Activated CD8-positive, alpha-beta T cell treated with anti-CD3 and anti-CD28 coated beads, Interleukin-2, amount 10 ng/mL, durations not matched to agents 7 days and 5 days (primary cell): Measurements from ENCODE around the gene HGF. TPM values are rescaled to one million over a fixed set of nuclear protein-coding genes. Genes with fewer than 3 reads are reported as not detected.

Experiments used
- ATAC-seq: fragments of 150-1000 bp; cut with Tn5 transposase; one replicate; pipeline ENCODE4 v1.10.0; 2021; ENCODE audit warnings: moderate library complexity
- CTCF ChIA-PET: fragments of 350-600 bp; sonication (Branson Sonifier 250); formaldehyde crosslinking; loops from one replicate; lab custom pipeline; 2021; ENCODE audit warnings: antibody characterized with exemption; lab: Charles Lee
- POLR2A ChIA-PET: fragments of 350-600 bp; sonication (Branson Sonifier 250); formaldehyde crosslinking; loops from one replicate; lab custom pipeline; 2021; ENCODE audit warnings: antibody characterized with exemption; lab: Charles Lee
- DNase-seq: peaks from one replicate; pipeline ENCODE4 v3.0.0-alpha.2; 2020
- H3K27ac Mint-ChIP-seq: one replicate; pipeline ENCODE4 v1.8.0; 2021; ENCODE audit warnings: mild to moderate bottlenecking, mixed read lengths
- H3K27me3 Mint-ChIP-seq: one replicate; pipeline ENCODE4 v1.8.0; 2021; ENCODE audit warnings: low read depth, mixed read lengths
- H3K36me3 Mint-ChIP-seq: one replicate; pipeline ENCODE4 v1.8.0; 2021; ENCODE audit warnings: low read depth, mixed read lengths
- H3K4me1 Mint-ChIP-seq: one replicate; pipeline ENCODE4 v1.8.0; 2021; ENCODE audit warnings: low read depth, mixed read lengths
- H3K4me3 Mint-ChIP-seq: one replicate; pipeline ENCODE4 v1.8.0; 2021; ENCODE audit warnings: mild to moderate bottlenecking, mixed read lengths
- H3K9me3 Mint-ChIP-seq: one replicate; pipeline ENCODE4 v1.8.0; 2022; ENCODE audit warnings: mixed read lengths; ENCODE audit not compliant: insufficient read depth
- total RNA-seq, 2 experiments: library from RNA; stranded (reverse); gene quantifications; one replicate each; pipeline ENCODE4 v1.2.3, GENCODE V29; 2021

HGF gene
- total RNA-seq, 2 experiments from 2014 or later: not detected

- Mint-ChIP-seq H3K4me1 (no peaks in the 10 kb centered on the region), H3K4me3 (no peak overlapping the region), H3K9me3 (no peaks in the 10 kb centered on the region), H3K36me3 (no peaks in the 10 kb centered on the region), H3K27ac (no peak overlapping the region), H3K27me3 (no peaks in the 10 kb centered on the region)
- ChIA-PET POLR2A (no interaction called here), CTCF (no interaction called here)
- DNase-seq: no peak
- ATAC-seq: no peak
Observed at GRCh38 chr7:81705206-81705605, 64.6 kb downstream of the HGF start.

- no peak for ATAC-seq
- H3K4me1 Mint-ChIP-seq: no peaks in the 10 kb centered on the region
- ChIA-PET POLR2A (no interaction called here), CTCF (no interaction called here)
- no peak for DNase-seq
- H3K9me3 Mint-ChIP-seq: no peaks in the 10 kb centered on the region
- no peak overlapping the region for H3K27ac Mint-ChIP-seq
- no peaks in the 10 kb centered on the region for H3K27me3 Mint-ChIP-seq
- no peaks in the 10 kb centered on the region for H3K36me3 Mint-ChIP-seq
- no peak overlapping the region for H3K4me3 Mint-ChIP-seq
Observed at GRCh38 chr7:81704595-81704994, 65.3 kb downstream of the HGF start.

- H3K9me3 Mint-ChIP-seq: no peaks in the 10 kb centered on the region
- no peak for DNase-seq
- ChIA-PET CTCF (no interaction called here), POLR2A (no interaction called here)
- H3K36me3 Mint-ChIP-seq: no peaks in the 10 kb centered on the region
- no peaks in the 10 kb centered on the region for H3K27me3 Mint-ChIP-seq
- ATAC-seq: no peak
- no peak overlapping the region for H3K4me3 Mint-ChIP-seq
- no peak overlapping the region for H3K27ac Mint-ChIP-seq
- H3K4me1 Mint-ChIP-seq: no peaks in the 10 kb centered on the region
Observed at GRCh38 chr7:81698965-81699364, 70.9 kb downstream of the HGF start.

DNA sequence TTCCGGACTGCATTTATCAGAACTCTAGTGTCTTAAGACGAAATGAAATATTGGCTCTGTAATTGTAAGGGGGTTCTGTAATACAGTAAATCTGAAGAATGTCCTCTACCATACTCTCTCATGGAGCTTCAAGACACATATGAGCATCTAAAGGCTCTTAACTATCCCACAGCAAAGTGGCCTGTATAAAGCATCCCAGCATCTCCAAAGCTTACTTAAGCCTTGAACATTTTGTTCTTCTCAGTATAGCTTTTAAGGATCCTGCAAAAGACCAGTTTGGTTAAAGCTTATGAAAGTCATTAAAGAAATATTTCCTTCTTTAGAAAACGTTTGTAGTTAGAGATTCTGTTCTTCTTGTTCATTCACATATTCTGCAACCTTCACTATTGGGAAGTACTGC, 75.1 kb downstream of the HGF start:
- Mint-ChIP-seq H3K27ac (no peak overlapping the region), H3K9me3 (no peaks in the 10 kb centered on the region), H3K4me3 (no peak overlapping the region), H3K36me3 (no peaks in the 10 kb centered on the region), H3K4me1 (no peaks in the 10 kb centered on the region), H3K27me3 (no peaks in the 10 kb centered on the region)
- CTCF ChIA-PET: no interaction called here
- ATAC-seq (no peak), DNase-seq (no peak)
- POLR2A ChIA-PET: no interaction called here

GRCh38 chr7:81693894-81694293, 76.0 kb downstream of the HGF start:
- no peaks in the 10 kb centered on the region for H3K9me3 Mint-ChIP-seq
- H3K4me1 Mint-ChIP-seq: no peaks in the 10 kb centered on the region
- ATAC-seq (no peak), DNase-seq (no peak)
- POLR2A ChIA-PET: no interaction called here
- CTCF ChIA-PET: no interaction called here
- no peak overlapping the region for H3K27ac Mint-ChIP-seq
- no peaks in the 10 kb centered on the region for H3K27me3 Mint-ChIP-seq
- no peaks in the 10 kb centered on the region for H3K36me3 Mint-ChIP-seq
- H3K4me3 Mint-ChIP-seq: no peak overlapping the region

DNA sequence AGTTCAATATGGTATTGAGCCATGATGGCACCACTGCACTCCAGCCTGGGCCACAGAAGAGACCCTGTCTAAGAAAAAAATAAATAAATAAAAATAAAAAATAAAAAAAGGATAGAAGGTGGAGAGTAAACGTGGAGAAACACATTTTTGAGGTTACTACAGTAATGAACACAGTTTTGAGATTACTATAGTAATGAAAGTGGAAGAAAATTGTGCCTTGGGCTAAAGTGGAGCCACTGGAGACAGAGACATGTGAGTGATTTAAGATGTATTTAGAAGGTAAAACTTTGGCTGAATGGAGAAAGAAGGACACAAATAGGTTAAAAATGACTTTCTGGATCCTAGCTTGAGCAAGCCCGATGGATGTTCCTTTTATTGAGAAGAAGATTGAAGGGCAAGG, 76.8 kb downstream of the HGF start:
- CTCF ChIA-PET: no interaction called here

GRCh38 chr7:81692146-81692905, 77.5 kb downstream of the HGF start:
- ChIA-PET CTCF (no interaction called here), POLR2A (no interaction called here)
- Mint-ChIP-seq H3K9me3 (no peaks in the 10 kb centered on the region), H3K4me1 (no peaks in the 10 kb centered on the region), H3K36me3 (no peaks in the 10 kb centered on the region), H3K27me3 (no peaks in the 10 kb centered on the region), H3K4me3 (no peak overlapping the region), H3K27ac (no peak overlapping the region)
- ATAC-seq: no peak
- no peak for DNase-seq

More for the DNA sequence above, 76.8 kb downstream of the HGF start:
- ATAC-seq (no peak), DNase-seq (no peak)
- no peaks in the 10 kb centered on the region for H3K36me3 Mint-ChIP-seq
- no peak overlapping the region for H3K27ac Mint-ChIP-seq
- no peak overlapping the region for H3K4me3 Mint-ChIP-seq
- no peaks in the 10 kb centered on the region for H3K27me3 Mint-ChIP-seq
- no peaks in the 10 kb centered on the region for H3K4me1 Mint-ChIP-seq
- H3K9me3 Mint-ChIP-seq: no peaks in the 10 kb centered on the region
- POLR2A ChIA-PET: no interaction called here

DNA sequence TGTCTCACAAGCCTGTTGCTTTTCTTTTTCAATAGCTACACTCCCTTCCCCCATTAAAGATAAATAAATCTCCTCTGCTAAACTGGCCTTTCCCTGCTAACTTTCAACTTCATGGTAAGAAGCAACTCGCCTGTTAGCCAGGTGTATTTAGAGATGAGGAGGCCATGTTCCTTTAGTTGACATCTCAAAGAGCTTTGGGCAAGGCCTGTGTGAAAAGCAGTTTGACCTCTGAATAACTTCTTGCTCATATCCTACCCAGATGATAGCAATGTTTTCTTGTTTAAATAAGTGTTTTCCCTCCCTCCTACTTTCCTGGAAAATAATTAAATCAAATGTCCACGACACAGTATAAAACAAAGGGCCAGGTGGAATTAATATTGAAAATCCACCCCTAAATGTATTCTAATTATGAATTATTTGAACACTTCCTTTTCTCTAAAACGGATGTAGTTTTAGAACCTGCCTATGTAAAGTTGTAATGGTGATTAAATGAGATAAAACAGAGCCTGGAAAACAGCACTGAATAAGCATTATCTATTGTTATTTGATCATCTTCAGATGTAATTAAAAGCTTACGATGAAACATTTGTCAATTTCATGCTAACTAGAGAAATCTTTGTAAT, 78.5 kb downstream of the HGF start:
- ChIA-PET CTCF (no interaction called here), POLR2A (no interaction called here)
- H3K36me3 Mint-ChIP-seq: no peaks in the 10 kb centered on the region
- no peaks in the 10 kb centered on the region for H3K27me3 Mint-ChIP-seq
- H3K4me3 Mint-ChIP-seq: no peak overlapping the region
- no peak overlapping the region for H3K27ac Mint-ChIP-seq
- DNase-seq: no peak
- H3K4me1 Mint-ChIP-seq: no peaks in the 10 kb centered on the region
- no peaks in the 10 kb centered on the region for H3K9me3 Mint-ChIP-seq
- no peak for ATAC-seq

DNA sequence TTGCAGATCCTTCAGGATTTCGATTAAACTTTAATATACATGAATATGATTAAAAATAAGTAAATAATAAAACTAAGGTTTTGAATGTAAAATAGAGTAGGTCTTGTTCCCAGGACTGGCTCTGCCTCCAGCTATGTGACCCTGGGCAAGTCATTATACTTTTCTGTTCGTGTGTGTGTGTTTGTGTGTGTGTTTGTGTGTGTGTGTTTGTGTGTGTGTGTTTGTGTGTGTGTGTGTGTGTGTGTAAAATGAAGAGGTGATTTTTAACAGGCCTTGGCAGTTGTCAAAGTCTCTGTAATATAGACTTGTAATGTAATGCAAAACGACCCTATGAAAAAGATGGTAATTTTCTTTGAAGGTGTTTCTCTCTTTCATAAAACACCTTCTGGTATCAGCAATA, 79.2 kb downstream of the HGF start:
- ChIA-PET CTCF (no interaction called here), POLR2A (no interaction called here)
- no peak for DNase-seq
- Mint-ChIP-seq H3K36me3 (no peaks in the 10 kb centered on the region), H3K27ac (no peak overlapping the region), H3K4me1 (no peaks in the 10 kb centered on the region), H3K27me3 (no peaks in the 10 kb centered on the region), H3K9me3 (no peaks in the 10 kb centered on the region), H3K4me3 (no peak overlapping the region)
- ATAC-seq: no peak

DNA sequence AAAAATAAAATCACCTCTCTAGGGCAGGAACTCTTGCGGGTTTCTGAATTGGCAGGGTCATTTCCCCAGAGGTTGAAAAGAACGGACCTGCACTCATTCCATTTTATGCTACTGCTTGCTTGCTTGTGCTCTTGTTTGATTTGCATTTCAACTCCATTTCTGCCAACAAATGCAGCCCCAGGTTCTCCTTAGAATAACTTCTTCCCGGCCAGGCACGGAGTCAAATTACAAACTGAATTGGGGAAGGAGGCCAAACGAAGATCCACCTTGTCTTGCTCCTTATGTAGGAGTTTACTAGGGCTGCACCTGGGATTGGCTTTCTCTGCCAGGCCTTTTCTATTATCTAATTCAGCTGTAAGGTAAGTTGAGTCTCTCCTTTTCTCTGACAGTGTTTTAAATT, 79.6 kb downstream of the HGF start:
- Mint-ChIP-seq H3K27me3 (no peaks in the 10 kb centered on the region), H3K36me3 (no peaks in the 10 kb centered on the region), H3K4me3 (no peak overlapping the region), H3K27ac (no peak overlapping the region), H3K9me3 (no peaks in the 10 kb centered on the region), H3K4me1 (no peaks in the 10 kb centered on the region)
- ChIA-PET CTCF (no interaction called here), POLR2A (no interaction called here)
- ATAC-seq: no peak
- DNase-seq: no peak

- Mint-ChIP-seq H3K9me3 (no peaks in the 10 kb centered on the region), H3K4me1 (no peaks in the 10 kb centered on the region), H3K27ac (no peak overlapping the region), H3K4me3 (no peak overlapping the region), H3K36me3 (no peaks in the 10 kb centered on the region), H3K27me3 (no peaks in the 10 kb centered on the region)
- ATAC-seq (no peak), DNase-seq (no peak)
- POLR2A ChIA-PET: no interaction called here
- CTCF ChIA-PET: no interaction called here
Observed at GRCh38 chr7:81688622-81689411, 81.0 kb downstream of the HGF start.

DNA sequence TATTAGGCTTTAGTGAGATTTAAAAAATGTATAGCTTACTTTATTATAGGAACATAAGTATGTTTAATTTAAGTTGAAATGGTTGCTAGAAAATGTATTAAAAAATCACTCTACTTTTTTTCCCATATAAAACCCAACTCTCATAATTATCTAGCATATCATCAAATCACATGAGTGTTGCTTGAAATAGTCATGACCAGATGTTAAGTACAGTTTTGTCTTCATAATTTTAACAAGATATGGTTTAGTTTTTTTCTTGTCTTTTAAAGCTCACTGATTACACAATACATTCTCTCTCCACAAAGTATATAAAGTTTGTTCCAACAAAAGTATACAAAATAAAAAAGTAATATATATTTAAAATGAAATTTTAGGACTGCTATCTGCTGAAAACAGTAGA, 82.8 kb downstream of the HGF start:
- no peak overlapping the region for H3K4me3 Mint-ChIP-seq
- H3K4me1 Mint-ChIP-seq: no peaks in the 10 kb centered on the region
- H3K27ac Mint-ChIP-seq: no peak overlapping the region
- no peaks in the 10 kb centered on the region for H3K9me3 Mint-ChIP-seq
- no peaks in the 10 kb centered on the region for H3K36me3 Mint-ChIP-seq
- ChIA-PET CTCF (no interaction called here), POLR2A (no interaction called here)
- DNase-seq: no peak
- H3K27me3 Mint-ChIP-seq: no peaks in the 10 kb centered on the region
- no peak for ATAC-seq
